H1 (cell line): Measurements from ENCODE around the gene CEP76. TPM values are rescaled to one million over a fixed set of nuclear protein-coding genes. Genes with fewer than 3 reads are reported as not detected.

Experiments
- CTCF ChIA-PET: fragments of 300-600 bp; sonication (Branson Sonifier 250); formaldehyde crosslinking; loops from one replicate; lab custom pipeline; 2021; ENCODE audit not compliant: partially characterized antibody; lab: Charles Lee
- POLR2A ChIA-PET: fragments of 300-600 bp; sonication (Branson Sonifier 250); formaldehyde crosslinking; loops from one replicate; lab custom pipeline; 2021; ENCODE audit warnings: inconsistent platforms; ENCODE audit not compliant: partially characterized antibody; lab: Charles Lee
- DNase-seq, 2 experiments: peaks; one replicate each; pipeline versions ENCODE4 v3.0.0 to v3.0.0-alpha.2; 2010 to 2022; ENCODE audit warnings: low spot score in 2 of 2, low read depth in 1 of 2, mixed read lengths in 1 of 2
- FAIRE-seq: peaks from 2 replicates; lab custom pipeline; 2011; peaks lifted over from hg19 to GRCh38; lab: Jason Lieb, UNC
- H2AFZ ChIP-seq: 2 replicates; pipeline ENCODE4 v1.8.1; 2012; ENCODE audit warnings: low read length, inconsistent platforms
- H2AK5ac ChIP-seq: 2 replicates; pipeline ENCODE4 v1.6.1; 2013; ENCODE audit warnings: low read depth, low read length
- H2BK120ac ChIP-seq: replicated peaks from 2 replicates; pipeline ENCODE3; 2013; ENCODE audit warnings: low read depth, low read length, inconsistent platforms
- H2BK12ac ChIP-seq: 2 replicates; pipeline ENCODE4 v1.6.1; 2013; ENCODE audit warnings: low read depth, low read length
- H2BK15ac ChIP-seq: 2 replicates; pipeline ENCODE4 v1.6.1; 2013; ENCODE audit warnings: low read length
- H2BK20ac ChIP-seq: 2 replicates; pipeline ENCODE4 v1.6.1; 2013; ENCODE audit warnings: low read length
- H2BK5ac ChIP-seq: 2 replicates; pipeline ENCODE4 v1.6.1; 2013; ENCODE audit warnings: low read depth, low read length
- H3K14ac ChIP-seq: 2 replicates; pipeline ENCODE4 v1.6.1; 2013; ENCODE audit warnings: inconsistent platforms; ENCODE audit not compliant: insufficient read length
- H3K18ac ChIP-seq: 2 replicates; pipeline ENCODE4 v1.6.1; 2013; ENCODE audit warnings: low read length; ENCODE audit errors: extremely low read depth
- H3K23ac ChIP-seq: 2 replicates; pipeline ENCODE4 v1.6.1; 2013; ENCODE audit warnings: inconsistent platforms; ENCODE audit not compliant: insufficient read length
- H3K23me2 ChIP-seq: 2 replicates; pipeline ENCODE4 v1.6.1; 2013; ENCODE audit warnings: low read depth, low read length
- H3K27ac ChIP-seq: 2 replicates; pipeline ENCODE4 v1.6.1; 2011; ENCODE audit warnings: low read depth, low read length, inconsistent platforms
- H3K27me3 ChIP-seq, 4 experiments: replicated peaks in 1 of 4; 1 replicate in 1 of 4; 2 replicates in 3 of 4; pipeline versions ENCODE4 v1.6.1 to v1.8.1; 2011 to 2013; ENCODE audit warnings: low read length in 3 of 4, mild to moderate bottlenecking in 3 of 4, inconsistent platforms in 2 of 4, mixed read lengths in 2 of 4, moderate library complexity in 1 of 4; ENCODE audit not compliant: control insufficient read depth in 3 of 4, insufficient read depth in 3 of 4; ENCODE audit errors: extremely low read depth in 1 of 4
- H3K36me3 ChIP-seq, 4 experiments: 2 replicates each; pipeline versions ENCODE4 v1.6.1 to v1.8.1; 2011 to 2013; ENCODE audit warnings: mild to moderate bottlenecking in 4 of 4, low read length in 3 of 4, moderate library complexity in 2 of 4, control low read depth in 1 of 4, inconsistent platforms in 1 of 4; ENCODE audit not compliant: insufficient read depth in 4 of 4, control insufficient read depth in 2 of 4
- H3K4ac ChIP-seq: replicated peaks from 2 replicates; pipeline ENCODE3; 2013; ENCODE audit warnings: low read length, low read depth, mixed read lengths, inconsistent platforms; ENCODE audit not compliant: insufficient read length
- H3K4me1 ChIP-seq, 4 experiments: replicated peaks in 1 of 4; 1 replicate in 1 of 4; 2 replicates in 3 of 4; pipeline versions ENCODE4 v1.6.1 to v1.8.1; 2011 to 2013; ENCODE audit warnings: low read length in 3 of 4, inconsistent platforms in 2 of 4, mixed read lengths in 1 of 4; ENCODE audit not compliant: insufficient read depth in 4 of 4, control insufficient read depth in 3 of 4
- H3K4me2 ChIP-seq, 2 experiments: 2 replicates each; pipeline versions ENCODE4 v1.6.1 to v1.8.1; 2011 to 2013; ENCODE audit warnings: low read depth in 2 of 2, low read length in 2 of 2, control low read depth in 1 of 2, inconsistent platforms in 1 of 2, mild to moderate bottlenecking in 1 of 2; ENCODE audit not compliant: insufficient read depth in 1 of 2
- H3K4me3 ChIP-seq, 4 experiments: fragments of 200-600, 300-600 bp in 1 of 4; sonication (generic), shearing (Covaris generic), sonication (Bioruptor Twin) in 1 of 4; 2 replicates each; pipeline versions ENCODE4 v1.5.1 to v1.8.1; 2011 to 2016; ENCODE audit warnings: low read length in 4 of 4, low read depth in 3 of 4, control low read depth in 2 of 4, inconsistent platforms in 2 of 4, mild to moderate bottlenecking in 2 of 4, mixed read lengths in 1 of 4, moderate library complexity in 1 of 4; ENCODE audit not compliant: insufficient read depth in 2 of 4; ENCODE audit errors: extremely low read depth in 1 of 4
- H3K56ac ChIP-seq: replicated peaks from 2 replicates; pipeline ENCODE3; 2013; ENCODE audit warnings: low read depth, mild to moderate bottlenecking, mixed read lengths, low read length, inconsistent platforms; ENCODE audit not compliant: insufficient read length
- H3K79me1 ChIP-seq: 2 replicates; pipeline ENCODE4 v1.6.1; 2013; ENCODE audit warnings: low read depth, low read length, control low read depth
- H3K79me2 ChIP-seq, 2 experiments: 2 replicates each; pipeline versions ENCODE4 v1.6.1 to v1.8.1; 2012 to 2013; ENCODE audit warnings: low read length in 2 of 2, mild to moderate bottlenecking in 2 of 2, inconsistent platforms in 1 of 2; ENCODE audit not compliant: insufficient read depth in 2 of 2, control insufficient read depth in 1 of 2
- H3K9ac ChIP-seq, 4 experiments: replicated peaks in 1 of 4; 1 replicate in 1 of 4; 2 replicates in 3 of 4; pipeline versions ENCODE4 v1.6.1 to v1.8.1; 2011 to 2013; ENCODE audit warnings: low read depth in 3 of 4, low read length in 3 of 4, control low read depth in 2 of 4, mild to moderate bottlenecking in 2 of 4, moderate library complexity in 2 of 4, inconsistent platforms in 1 of 4; ENCODE audit errors: extremely low read depth in 1 of 4
- H3K9me3 ChIP-seq, 2 experiments: 2 replicates each; pipeline versions ENCODE4 v1.6.1 to v1.8.1; 2012 to 2013; ENCODE audit warnings: mild to moderate bottlenecking in 2 of 2, moderate library complexity in 2 of 2, control low read depth in 1 of 2, inconsistent platforms in 1 of 2, low read depth in 1 of 2, low read length in 1 of 2, mixed read lengths in 1 of 2; ENCODE audit not compliant: insufficient read depth in 2 of 2
- H4K20me1 ChIP-seq, 2 experiments: replicated peaks in 1 of 2; 2 replicates each; pipeline versions ENCODE3 to v1.8.1; 2011 to 2013; ENCODE audit warnings: inconsistent platforms in 2 of 2, low read length in 2 of 2, mild to moderate bottlenecking in 1 of 2; ENCODE audit not compliant: insufficient read depth in 2 of 2, control insufficient read depth in 1 of 2
- H4K5ac ChIP-seq: 2 replicates; pipeline ENCODE4 v1.6.1; 2013; ENCODE audit warnings: low read length, low read depth, mixed read lengths, inconsistent platforms; ENCODE audit not compliant: insufficient read length
- H4K8ac ChIP-seq: 2 replicates; pipeline ENCODE4 v1.8.0; 2013; ENCODE audit warnings: mild to moderate bottlenecking, moderate library complexity, low read length, inconsistent platforms; ENCODE audit not compliant: insufficient read depth; ENCODE audit errors: extremely low read depth
- H4K91ac ChIP-seq: replicated peaks from 2 replicates; pipeline ENCODE3; 2013; ENCODE audit warnings: low read length, mixed read lengths, inconsistent platforms; ENCODE audit not compliant: insufficient read length
- CEBPB ChIP-seq: IDR thresholded peaks from 2 replicates; pipeline ENCODE4 v1.6.1; 2012; ENCODE audit warnings: low read depth, low read length
- CTCF ChIP-seq, 3 experiments: IDR thresholded peaks; 1 replicate in 2 of 3; 2 replicates in 1 of 3; pipeline versions ENCODE4 v1.5.1 to v1.6.1; 2011; ENCODE audit warnings: low read length in 3 of 3, mild to moderate bottlenecking in 3 of 3, inconsistent platforms in 2 of 3, low read depth in 1 of 3, moderate library complexity in 1 of 3; ENCODE audit not compliant: insufficient read depth in 1 of 3; ENCODE audit errors: control extremely low read depth in 1 of 3
- E2F6 ChIP-seq: IDR thresholded peaks from 2 replicates; pipeline ENCODE4 v1.6.1; 2012; ENCODE audit warnings: inconsistent platforms
- JUND ChIP-seq: IDR thresholded peaks from 2 replicates; pipeline ENCODE4 v1.6.1; 2011; ENCODE audit warnings: mild to moderate bottlenecking, improper control_type of control experiment, low read length
- RBBP5 ChIP-seq: IDR thresholded peaks from 2 replicates; pipeline ENCODE4 v1.7.1; 2012; ENCODE audit warnings: low read depth, mild to moderate bottlenecking, inconsistent platforms, low read length, moderate library complexity, borderline replicate concordance
- RNF2 ChIP-seq: fragments of 200-900, 300-1000 bp; sonication (generic); IDR thresholded peaks from 2 replicates; pipeline ENCODE4 v1.7.1; 2016; ENCODE audit warnings: borderline replicate concordance, low read depth, mild to moderate bottlenecking, antibody characterized with exemption, low read length; ENCODE audit not compliant: poor library complexity, severe bottlenecking; ENCODE audit errors: missing control alignments
- SAP30 ChIP-seq: fragments of 300-600 bp; sonication (generic); IDR thresholded peaks from 2 replicates; pipeline ENCODE4 v1.7.1; 2012; ENCODE audit warnings: low read length, moderate library complexity, mild to moderate bottlenecking, inconsistent platforms; ENCODE audit not compliant: insufficient read depth, insufficient replicate concordance
- SIX5 ChIP-seq: IDR thresholded peaks from 2 replicates; pipeline ENCODE4 v1.6.1; 2011; ENCODE audit warnings: mild to moderate bottlenecking, low read depth, low read length
- TBP ChIP-seq: IDR thresholded peaks from 2 replicates; pipeline ENCODE4 v1.6.1; 2011; ENCODE audit warnings: low read depth, low read length, improper control_type of control experiment
- YY1 ChIP-seq: IDR thresholded peaks from 2 replicates; pipeline ENCODE4 v1.6.1; 2011; ENCODE audit warnings: low read depth, mild to moderate bottlenecking, low read length
- WGBS, 2 experiments: shearing (Covaris generic) in 1 of 2; methylation state at CpG; one replicate each; pipeline versions ENCODE4 v1.1.6 to v1.1.7; 2013 to 2015; ENCODE audit warnings: low lambda C conversion rate in 2 of 2, mixed read lengths in 2 of 2, inconsistent platforms in 1 of 2, low coverage in 1 of 2, missing lambda C conversion rate in 1 of 2; ENCODE audit not compliant: insufficient replicate concordance in 2 of 2, insufficient coverage in 1 of 2, insufficient read length in 1 of 2; ENCODE audit errors: extremely low coverage in 1 of 2, missing lambda C conversion rate in 1 of 2; 5-methylcytosine and 5-hydroxymethylcytosine counted together
- polyA plus RNA-seq, 7 experiments: library from polyadenylated mRNA; depleted of rRNA in 3 of 7; stranded (reverse) in 5 of 7; unstranded in 2 of 7; fragments of >200 nt in 5 of 7; fragments of 200-250 nt in 2 of 7; gene quantifications; 1 replicate in 5 of 7; 2 replicates in 1 of 7; 4 replicates in 1 of 7; pipeline versions ENCODE4 v1.2.1 to v1.2.3, GENCODE V29; 2011 to 2013; ENCODE audit warnings: missing spikeins in 2 of 7, mixed read lengths in 2 of 7
- total RNA-seq: library from RNA; stranded (reverse); fragmentation: NEBNext Ultra II Directional; extraction: Animal tissue kit (Norgen Biotek cat#: 25700); gene quantifications from 2 replicates; pipeline ENCODE4 v1.2.1, GENCODE V29; 2021

CEP76 gene
- total and polyA plus RNA-seq, 2 of the 8 experiments (the other 6 are each of a cell fraction or from before 2014, with no cell fraction given): 9.0 to 18.1 TPM

- no peak overlapping the region for H2AK5ac ChIP-seq
- H2BK15ac ChIP-seq: no peak overlapping the region
- H2BK5ac ChIP-seq: no peak overlapping the region
- peaks cover 21 to 40% of the 10 kb centered on the region in 2 experiments for H3K79me2 ChIP-seq
- H3K27me3 ChIP-seq: no peaks in the 10 kb centered on the region
- peaks cover 4% of the 10 kb centered on the region; the same call in 1 of the 2 replicates for H3K79me1 ChIP-seq
- H4K91ac ChIP-seq: no peak overlapping the region
- ChIA-PET POLR2A (interaction anchor here (3.9 kb wide), 1 partner anchor 7 kb away, joined by 25 read pairs; no protein-coding TSS in a partner anchor), CTCF (no interaction called here)
- H2AFZ ChIP-seq: no peak overlapping the region
- H2BK120ac ChIP-seq: no peak overlapping the region
- no peak overlapping the region for H3K23ac ChIP-seq
- no peak overlapping the region for H3K18ac ChIP-seq
- H3K4me2 ChIP-seq: no peak overlapping the region
- H4K20me1 ChIP-seq: no peaks in the 10 kb centered on the region
- FAIRE-seq (no peak), DNase-seq (no peak)
- H3K23me2 ChIP-seq: peaks cover 8% of the 10 kb centered on the region; the same call in 1 of the 2 replicates
- no peak overlapping the region for H2BK12ac ChIP-seq
- peaks cover 0 to 10% (median 2%) of the 10 kb centered on the region in 4 experiments; a peak in 3 of 7 replicates for H3K4me1 ChIP-seq
- WGBS, 2 experiments: 85 to 100% methylated on average over 1 to 2 of the region's 2 CpGs
- no peaks in the 10 kb centered on the region for H3K9me3 ChIP-seq
- no peak overlapping the region for H3K56ac ChIP-seq
- H3K4me3 ChIP-seq: no peak overlapping the region
- H3K4ac ChIP-seq: no peak overlapping the region
- no peak overlapping the region for H3K14ac ChIP-seq
- no peak overlapping the region for H3K9ac ChIP-seq
- H4K8ac ChIP-seq: no peak overlapping the region
- peaks cover 0 to 26% (median 9%) of the 10 kb centered on the region in 4 experiments; a peak in 4 of 8 replicates for H3K36me3 ChIP-seq
- no peak overlapping the region for H4K5ac ChIP-seq
- H3K27ac ChIP-seq: no peak overlapping the region
- H2BK20ac ChIP-seq: no peak overlapping the region
- TF ChIP-seq CTCF (IDR thresholded peaks at IDR 0.05; ENCODE audit: control extremely low read depth in 1 of 3, insufficient read depth in 1 of 3, low read depth in 1 of 3, low read length in 3 of 3): no peak
- TF ChIP-seq RBBP5: no peak
- TF ChIP-seq YY1: no peak
- no peak for TF ChIP-seq RNF2
- TF ChIP-seq SIX5: no peak
- no peak for TF ChIP-seq TBP
- TF ChIP-seq JUND: no peak
- no peak for TF ChIP-seq CEBPB
- TF ChIP-seq SAP30: no peak
- TF ChIP-seq E2F6: no peak
These were observed 2.8 kb downstream of the CEP76 start for GRCh38 chr18:12699747-12700146.
